AG20443 (cell line): ENCODE results near the gene PLD1.
A peak's percentile ranks its signal among the peaks of the same experiment; 100 is the strongest.

ENCODE experiments used
- DNase-seq: peaks from one replicate; pipeline ENCODE4 v3.0.0; 2012; ENCODE audit warnings: low spot score, mixed read lengths

Gene PLD1

DNA sequence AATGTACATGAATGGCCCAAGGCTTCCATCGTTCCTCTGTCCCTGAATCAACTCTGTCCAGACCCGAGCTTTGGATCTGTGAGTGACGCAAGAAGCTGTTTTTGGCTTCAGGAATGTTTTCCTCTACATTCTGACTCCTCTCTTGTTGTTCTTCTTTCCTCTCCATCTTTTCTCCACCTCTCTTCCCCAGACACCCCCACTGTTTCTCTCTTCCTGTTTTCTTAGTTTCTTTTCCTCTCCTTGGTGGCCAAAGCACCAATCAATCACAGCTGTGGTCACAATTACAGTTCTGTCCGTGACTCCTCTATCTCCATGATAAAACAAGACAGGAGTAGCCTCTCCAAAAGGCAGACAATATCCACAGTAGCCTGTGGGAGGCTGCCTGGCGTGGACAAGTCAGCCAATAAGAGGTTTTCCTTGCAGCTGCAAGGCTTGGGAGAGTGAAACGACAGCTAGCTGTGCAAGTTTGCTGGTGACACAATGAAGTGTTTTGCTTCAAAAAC is 28.0 kb upstream of the PLD1 start:
- peak; percentile 70 for DNase-seq

- no peak for DNase-seq
These were observed 27.4 kb upstream of the PLD1 start for GRCh38 chr3:171837698-171838097.

GRCh38 chr3:171836855-171837254 is 26.6 kb upstream of the PLD1 start:
- no peak for DNase-seq

DNA sequence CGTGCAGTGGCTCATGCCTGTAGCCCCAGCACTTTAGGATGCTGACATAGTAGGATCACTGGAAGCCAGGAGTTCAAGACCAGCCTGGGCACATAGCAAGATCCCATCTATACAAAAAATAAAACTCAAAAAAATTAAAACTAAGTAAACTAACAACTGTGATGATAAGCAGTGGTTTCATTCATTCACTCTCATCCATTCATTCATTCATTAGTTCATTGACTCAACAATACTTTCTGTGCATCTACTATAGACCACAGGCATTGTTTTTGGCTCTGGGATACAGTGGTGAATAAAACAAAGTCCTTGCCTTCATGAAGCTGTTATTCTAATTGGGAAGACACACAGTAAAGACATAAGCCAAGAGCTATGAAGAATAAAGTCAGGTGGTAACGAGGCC is 25.3 kb upstream of the PLD1 start:
- DNase-seq, result no peak

DNA sequence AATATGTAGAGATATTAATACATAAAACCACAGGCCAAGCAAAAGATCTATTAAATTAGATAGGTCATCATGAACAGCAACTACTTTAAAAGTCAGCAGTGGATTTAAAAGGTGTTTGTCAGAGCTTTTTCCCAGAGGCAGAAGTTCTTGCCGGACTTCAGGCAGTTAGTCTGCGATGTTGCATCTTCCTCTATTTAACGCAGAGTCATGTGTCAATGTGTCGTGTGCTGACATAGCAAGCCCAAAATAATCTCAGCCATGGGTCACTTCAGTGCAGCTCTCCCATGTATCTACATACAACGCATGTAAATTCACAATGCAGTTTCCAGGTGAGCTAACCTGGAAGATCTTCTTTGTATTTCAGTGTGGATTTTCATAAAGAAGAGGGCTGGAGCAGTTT is 24.8 kb upstream of the PLD1 start:
- DNase-seq, result no peak

GRCh38 chr3:171834461-171834801 is 24.1 kb upstream of the PLD1 start:
- DNase-seq, result no peak

- DNase-seq, result peak; percentile 18
These were observed 23.6 kb upstream of the PLD1 start for GRCh38 chr3:171833789-171834460.

DNA sequence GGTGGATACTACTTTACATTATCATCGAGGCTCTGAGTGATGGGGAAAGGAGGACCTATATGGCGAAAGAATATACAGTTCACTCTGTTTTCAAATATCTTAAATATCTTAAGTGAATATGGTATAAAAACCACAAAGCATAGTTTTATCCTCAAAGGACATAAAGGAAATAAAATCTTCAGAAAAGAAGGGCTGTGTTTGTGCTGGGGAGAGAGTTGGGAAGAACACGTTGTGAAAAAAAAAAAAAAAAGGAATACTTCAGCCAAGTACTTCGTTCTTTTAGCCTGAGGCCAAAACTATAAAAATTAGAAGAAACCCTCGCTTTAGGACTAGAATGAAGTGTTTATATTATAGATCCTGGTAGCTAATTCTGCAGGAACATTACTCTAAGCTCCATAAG is 22.7 kb upstream of the PLD1 start:
- DNase-seq, result no peak

GRCh38 chr3:171831936-171832335 is 21.7 kb upstream of the PLD1 start:
- peak; percentile 15 for DNase-seq

DNA sequence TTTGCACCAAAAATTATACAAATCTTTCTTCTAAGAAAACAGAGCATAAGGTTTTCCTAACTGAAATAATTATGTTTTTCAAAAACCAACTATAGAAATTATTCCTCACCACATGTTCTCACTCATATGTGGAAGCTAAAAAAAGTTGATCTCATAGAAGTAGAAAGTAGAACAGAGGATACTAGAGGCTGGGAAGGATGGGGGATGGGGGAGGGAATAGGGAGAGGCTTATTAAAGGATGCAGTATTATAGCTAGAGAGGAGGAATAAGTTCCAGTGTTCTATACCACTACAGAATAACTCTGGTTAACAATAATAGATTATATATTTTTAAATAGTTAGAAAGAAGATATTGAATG is 20.2 kb upstream of the PLD1 start:
- no peak for DNase-seq

DNA sequence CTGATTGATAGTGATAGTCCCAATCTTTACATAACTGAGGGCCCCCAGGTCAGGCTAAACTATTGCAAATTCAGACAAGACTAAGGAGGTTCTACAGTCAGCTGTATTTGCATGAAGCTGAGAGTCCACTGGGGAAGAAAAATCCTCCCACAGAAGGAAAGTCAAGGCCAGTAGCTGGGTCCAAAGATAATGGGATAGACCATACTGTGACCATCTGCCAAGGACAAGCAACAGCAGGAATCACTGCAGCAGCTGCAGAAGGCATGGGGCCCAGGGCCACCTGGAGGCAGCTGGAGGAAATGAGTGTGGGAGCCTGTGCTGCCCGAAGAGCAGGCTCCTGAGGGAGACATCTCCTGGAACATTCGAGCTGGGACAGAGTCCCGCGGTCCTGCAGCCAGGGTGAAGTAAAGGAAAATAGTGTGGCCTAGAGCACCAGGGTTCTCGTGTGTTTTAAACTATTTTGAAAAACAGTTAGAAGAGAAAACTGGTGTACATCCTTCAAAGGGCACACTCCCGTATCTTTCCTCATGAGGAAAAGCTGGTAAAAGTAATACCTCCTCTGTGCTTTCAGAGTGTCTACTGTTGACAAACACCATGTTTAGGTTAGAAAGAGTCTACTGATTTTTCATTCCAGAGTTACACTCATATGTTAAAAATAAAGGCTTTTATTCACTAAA is 19.7 kb upstream of the PLD1 start:
- DNase-seq, result peak; percentile 74

GRCh38 chr3:171828902-171829770 is 18.9 kb upstream of the PLD1 start:
- DNase-seq, result no peak

GRCh38 chr3:171827836-171828458 is 17.7 kb upstream of the PLD1 start:
- DNase-seq, result no peak

DNA sequence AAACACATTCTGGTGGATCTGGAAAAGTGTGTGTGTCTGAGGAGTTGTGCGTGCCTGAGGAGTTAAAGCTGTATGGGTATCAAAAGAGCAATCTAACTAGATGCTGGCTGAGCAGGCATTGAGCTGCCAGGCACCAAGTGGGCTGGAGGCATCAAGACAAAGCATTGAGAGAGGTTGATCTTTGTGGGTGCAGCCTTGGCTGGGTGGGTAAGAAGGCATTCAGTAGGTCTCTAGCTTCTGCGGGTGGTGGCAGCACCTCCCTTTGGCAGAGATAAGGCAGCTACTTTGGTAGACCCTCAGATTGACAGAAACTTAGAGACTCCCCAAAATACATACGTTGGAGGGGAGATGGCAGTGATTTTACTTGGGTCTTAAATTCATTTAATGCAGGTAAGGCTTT is 17.1 kb upstream of the PLD1 start:
- no peak for DNase-seq

DNA sequence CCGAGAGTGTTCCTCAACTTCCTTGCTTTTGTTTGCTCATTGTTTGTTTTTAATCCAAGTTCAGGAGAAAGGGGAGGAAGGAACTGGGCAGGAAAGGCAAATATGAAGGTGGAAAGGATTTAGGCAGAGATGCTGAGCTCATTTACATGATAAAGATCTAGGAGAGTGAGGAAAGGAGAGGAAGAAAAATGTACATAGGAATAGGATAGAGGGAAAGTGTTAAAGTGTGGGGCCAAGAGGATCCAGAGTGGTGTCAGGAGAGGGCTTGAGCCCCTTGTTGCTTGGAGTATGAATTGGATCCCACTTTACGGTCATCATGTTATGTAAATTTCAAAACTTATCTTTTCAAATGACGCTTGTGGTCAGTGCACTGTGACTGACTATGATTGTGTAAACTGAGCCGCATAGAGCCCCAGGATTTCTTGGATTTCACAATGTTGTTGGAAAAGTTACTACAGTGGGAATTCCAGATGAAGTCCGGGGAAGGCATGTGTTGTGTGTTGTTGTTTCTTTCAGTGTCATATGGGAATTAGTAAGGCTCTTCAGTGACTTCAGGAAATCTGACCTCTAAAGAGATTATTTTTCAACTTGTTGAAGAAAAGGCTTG is 15.0 kb upstream of the PLD1 start:
- peak; percentile 78 for DNase-seq

- no peak for DNase-seq
These were observed 14.5 kb upstream of the PLD1 start for GRCh38 chr3:171824824-171825221.

- DNase-seq, result no peak
These were observed 13.8 kb upstream of the PLD1 start for GRCh38 chr3:171824116-171824515.

- DNase-seq, result no peak
These were observed 12.3 kb upstream of the PLD1 start for GRCh38 chr3:171822431-171823106.

- DNase-seq, result no peak
These were observed 11.6 kb upstream of the PLD1 start for GRCh38 chr3:171821778-171822358.

DNA sequence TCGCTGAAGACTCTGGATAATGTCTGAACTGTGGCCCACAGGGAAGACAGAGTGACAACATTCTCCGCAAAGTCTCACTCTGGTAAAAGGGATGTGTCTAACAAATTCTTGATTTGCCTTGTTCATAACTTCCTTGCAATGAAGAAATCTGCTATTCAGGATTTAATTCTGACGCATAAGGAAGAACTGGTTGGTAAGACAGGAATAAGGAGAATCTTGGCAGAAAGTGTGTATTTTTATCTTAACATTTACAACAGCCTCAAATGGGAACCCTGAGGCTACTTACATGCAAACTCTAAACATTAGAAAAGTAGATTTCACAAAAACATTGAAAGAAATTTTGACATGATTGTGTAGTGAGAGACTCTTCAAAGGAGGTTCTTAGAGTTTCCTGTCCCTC is 10.8 kb upstream of the PLD1 start:
- DNase-seq, result no peak
